Aorta (tissue), 5 donors: ENCODE results near the gene KLHL25. TPM values are rescaled to one million over a fixed set of nuclear protein-coding genes. Genes with fewer than 3 reads are reported as not detected.
"Not testable (repeated sequence)": the region's sequence is repeated elsewhere in the genome, so short reads cannot be mapped to it uniquely, and the experiment has no call there.

Source experiments
- ATAC-seq: fragments of 200-7000 bp; cut with Tn5 transposase; one replicate; pipeline ENCODE4 v1.9.1; 2022; ENCODE audit warnings: moderate library complexity; ENCODE audit not compliant: low FRiP score
- DNase-seq, 2 donors: peaks; one replicate each; pipeline ENCODE4 v3.0.0-alpha.2; 2020
- H3K27ac ChIP-seq, 2 donors: one replicate each; pipeline ENCODE4 v1.5.1; 2013; ENCODE audit warnings: low read length in 2 of 2, mild to moderate bottlenecking in 2 of 2, moderate library complexity in 2 of 2, control low read depth in 1 of 2, inconsistent platforms in 1 of 2, low read depth in 1 of 2
- H3K27me3 ChIP-seq, 2 donors: one replicate each; pipeline ENCODE4 v1.6.1; 2013; ENCODE audit warnings: control low read depth in 1 of 2, low read length in 1 of 2, mild to moderate bottlenecking in 1 of 2, moderate library complexity in 1 of 2; ENCODE audit not compliant: insufficient read depth in 2 of 2, control insufficient read depth in 1 of 2
- H3K36me3 ChIP-seq, 2 donors: one replicate each; pipeline ENCODE4 v1.6.1; 2013; ENCODE audit warnings: control low read depth in 1 of 2, low read length in 1 of 2, mild to moderate bottlenecking in 1 of 2; ENCODE audit not compliant: insufficient read depth in 2 of 2, control insufficient read depth in 1 of 2
- H3K4me1 ChIP-seq, 2 donors: one replicate each; pipeline ENCODE4 v1.6.1; 2013; ENCODE audit warnings: low read length in 2 of 2, control low read depth in 1 of 2, mild to moderate bottlenecking in 1 of 2, moderate library complexity in 1 of 2; ENCODE audit not compliant: insufficient read depth in 2 of 2, control insufficient read depth in 1 of 2
- H3K4me3 ChIP-seq, 2 donors: one replicate each; pipeline ENCODE4 v1.5.1; 2013; ENCODE audit warnings: low read length in 2 of 2, control low read depth in 1 of 2, mild to moderate bottlenecking in 1 of 2
- H3K9me3 ChIP-seq: one replicate; pipeline ENCODE4 v1.6.1; 2013; ENCODE audit warnings: mild to moderate bottlenecking, low read length; ENCODE audit not compliant: control insufficient read depth
- WGBS, 2 donors: extraction: QIAGEN DNeasy Blood & Tissue Kit; methylation state at CpG; one replicate each; pipeline ENCODE4 v1.1.7; 2013; 5-methylcytosine and 5-hydroxymethylcytosine counted together
- intact Hi-C, 2 donors: fragments of 100-400 bp; cut with DNase I; formaldehyde crosslinking; loops; one replicate each; pipeline versions ENCODE4 v1.14.2 to v1.15.0; 2022
- polyA plus RNA-seq, 2 donors: library from polyadenylated mRNA; stranded (reverse); fragments of 200-250 nt; gene quantifications; one replicate each; pipeline ENCODE4 v1.2.3, GENCODE V29; 2013
- total RNA-seq, 2 donors: library from RNA; stranded (reverse); fragmentation: NEBNext Ultra II Directional; extraction: Animal tissue kit (Norgen Biotek cat#: 25700); gene quantifications; one replicate each; pipeline ENCODE4 v1.2.1, GENCODE V29; 2021
- donor health status: healthy with polysubstance abuse.
- donor health status: Bipolar disorder and iron deficiency.
- donor health status: DM: no; HTN: no; CAD: no.
- donor health status: DM: no; HTN: no; CAD: no.
- donor health status: DM: yes; HTN: yes; CAD: no.

Gene KLHL25
- total and polyA plus RNA-seq, 4 donors: 1.8 to 9.2 (median 5.6) TPM

DNA sequence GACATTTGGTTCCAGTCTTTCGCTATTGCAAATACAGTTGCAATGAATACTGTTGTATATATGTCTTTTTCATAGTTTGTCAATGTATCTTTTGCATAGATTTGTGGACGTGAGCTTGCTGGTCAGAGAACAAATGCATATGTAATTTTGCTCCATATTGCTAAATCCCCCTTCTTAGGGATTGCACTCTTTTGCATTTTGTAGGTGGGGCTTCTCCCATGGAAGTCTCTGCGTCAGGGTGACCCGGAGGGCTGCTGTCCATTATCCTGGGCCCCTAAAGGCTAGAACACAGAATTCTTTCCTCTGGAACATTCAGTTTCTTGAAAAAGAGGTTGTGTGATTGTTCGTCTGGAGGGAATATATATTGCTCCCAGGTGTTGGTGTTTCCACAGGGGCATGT is 25.2 kb upstream of the KLHL25 start:
- Histone ChIP-seq H3K27ac (no peak overlapping the region), H3K4me3 (no peak overlapping the region), H3K27me3 (no peaks in the 10 kb centered on the region), H3K36me3 (no peaks in the 10 kb centered on the region), H3K4me1 (no peaks in the 10 kb centered on the region), H3K9me3 (no peaks in the 10 kb centered on the region)
- 88 to 92% methylated on average over 5 of the region's 5 CpGs for WGBS, 2 donors
- intact Hi-C loops: no loop called here
- DNase-seq (no peak), ATAC-seq (no peak)

GRCh38 chr15:85813234-85813633 is 18.5 kb upstream of the KLHL25 start:
- H3K9me3 ChIP-seq: no peaks in the 10 kb centered on the region
- no peaks in the 10 kb centered on the region for H3K36me3 ChIP-seq
- no peak overlapping the region for H3K27ac ChIP-seq
- no peak overlapping the region for H3K4me3 ChIP-seq
- intact Hi-C loops: no loop called here
- ATAC-seq (no peak), DNase-seq (no peak)
- H3K27me3 ChIP-seq: no peaks in the 10 kb centered on the region
- no peaks in the 10 kb centered on the region for H3K4me1 ChIP-seq

DNA sequence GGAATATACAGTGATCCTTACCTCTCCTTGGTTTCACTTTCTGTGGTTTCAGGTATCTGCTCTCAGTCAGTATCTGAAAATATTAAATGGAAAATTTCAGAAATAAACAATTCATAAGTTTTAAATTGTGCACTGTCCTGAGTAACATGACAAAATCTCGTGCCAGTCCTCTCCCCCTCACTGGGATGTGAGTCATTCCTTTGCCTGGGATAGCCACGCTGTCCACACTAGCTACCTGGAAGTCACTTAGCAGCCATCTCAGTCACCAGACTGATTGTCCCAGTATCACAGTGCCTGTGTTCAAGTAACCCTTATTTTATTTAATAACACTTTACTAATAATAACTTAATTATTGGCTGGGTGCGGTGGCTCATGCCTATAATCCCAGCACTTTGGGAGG is 15.3 kb upstream of the KLHL25 start:
- no peak overlapping the region for H3K27ac ChIP-seq
- no peaks in the 10 kb centered on the region for H3K9me3 ChIP-seq
- no peaks in the 10 kb centered on the region for H3K27me3 ChIP-seq
- H3K4me1 ChIP-seq: no peaks in the 10 kb centered on the region
- intact Hi-C loops: no loop called here
- DNase-seq: no peak
- 74 to 83% methylated on average over 3 of the region's 3 CpGs for WGBS, 2 donors
- no peak for ATAC-seq
- H3K36me3 ChIP-seq: no peaks in the 10 kb centered on the region
- no peak overlapping the region for H3K4me3 ChIP-seq

GRCh38 chr15:85805420-85805819 is 10.7 kb upstream of the KLHL25 start:
- DNase-seq (no peak), ATAC-seq (no peak)
- Histone ChIP-seq H3K36me3 (no peaks in the 10 kb centered on the region), H3K27me3 (no peaks in the 10 kb centered on the region), H3K4me3 (no peak overlapping the region), H3K27ac (no peak overlapping the region), H3K9me3 (no peaks in the 10 kb centered on the region), H3K4me1 (no peaks in the 10 kb centered on the region)
- intact Hi-C loops: no loop called here
- 58 to 67% methylated on average over 3 of the region's 3 CpGs for WGBS, 2 donors

DNA sequence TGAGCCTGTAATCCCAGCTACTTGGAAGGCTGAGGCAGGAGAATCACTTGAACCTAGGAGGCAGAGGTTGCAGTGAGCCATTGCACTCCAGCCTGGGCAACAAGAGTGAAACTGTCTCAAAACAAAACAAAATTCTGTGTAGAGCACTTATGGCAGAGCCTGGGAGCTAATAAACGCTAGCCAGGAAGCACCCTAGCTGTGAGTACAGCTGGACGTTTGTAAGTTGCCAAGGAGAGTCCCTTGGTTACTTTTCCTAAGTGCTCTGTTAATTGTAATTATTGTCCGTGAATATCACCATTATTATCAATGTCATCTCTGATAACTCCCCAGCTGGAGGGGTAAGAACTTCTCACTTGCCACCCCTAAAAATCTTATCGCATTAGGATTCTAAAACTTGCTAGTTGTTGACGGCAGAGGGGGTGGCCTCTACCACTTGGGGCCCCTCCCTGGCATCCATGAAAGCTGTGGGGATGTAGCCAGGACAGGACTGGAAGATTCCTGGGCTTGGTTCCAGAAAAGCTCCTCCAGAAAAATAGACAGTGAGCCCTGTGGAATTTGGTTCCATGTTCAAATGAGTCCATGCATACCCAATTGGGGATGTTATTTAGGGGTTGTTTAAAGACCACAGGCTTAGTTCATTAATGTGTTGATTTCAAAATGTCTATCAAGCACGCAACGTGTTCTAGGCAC is 9.9 kb upstream of the KLHL25 start:
- intact Hi-C loops: no loop called here
- DNase-seq: peak in 1 of 2 donors; percentile 36
- Histone ChIP-seq H3K4me3 (no peak overlapping the region), H3K4me1 (no peaks in the 10 kb centered on the region), H3K27me3 (no peaks in the 10 kb centered on the region), H3K9me3 (no peaks in the 10 kb centered on the region), H3K27ac (no peak overlapping the region), H3K36me3 (no peaks in the 10 kb centered on the region)
- 74 to 79% methylated on average over 7 of the region's 7 CpGs for WGBS, 2 donors
- no peak for ATAC-seq

- H3K4me1 ChIP-seq, H3K27ac ChIP-seq, H3K36me3 ChIP-seq, intact Hi-C loops, H3K4me3 ChIP-seq, H3K9me3 ChIP-seq, H3K27me3 ChIP-seq, ATAC-seq: not testable (repeated sequence)
- peak; percentile 35 to 36 for DNase-seq
- WGBS, 2 donors: 89 to 93% methylated on average over 9 of the region's 9 CpGs
Measured at GRCh38 chr15:85802617-85803016, 7.9 kb upstream of the KLHL25 start.

GRCh38 chr15:85800478-85801123 is 5.9 kb upstream of the KLHL25 start:
- no peaks in the 10 kb centered on the region for H3K27me3 ChIP-seq
- DNase-seq (peak; percentile 49 to 69), ATAC-seq (no peak)
- no peak overlapping the region for H3K27ac ChIP-seq
- intact Hi-C loops: no loop called here
- WGBS, 2 donors: 86 to 88% methylated on average over 9 of the region's 9 CpGs
- no peak overlapping the region for H3K4me3 ChIP-seq
- no peaks in the 10 kb centered on the region for H3K36me3 ChIP-seq
- H3K9me3 ChIP-seq: no peaks in the 10 kb centered on the region
- H3K4me1 ChIP-seq: no peaks in the 10 kb centered on the region

GRCh38 chr15:85796371-85796770 is 1.6 kb upstream of the KLHL25 start:
- H3K36me3 ChIP-seq, H3K27me3 ChIP-seq, ATAC-seq, H3K9me3 ChIP-seq, H3K4me3 ChIP-seq, H3K27ac ChIP-seq, H3K4me1 ChIP-seq: not testable (repeated sequence)
- intact Hi-C loops: loop anchor here in 1 of 2 donors (5.0 kb wide), 1 partner anchor 44 kb away; no protein-coding TSS in a partner anchor
- 83 to 89% methylated on average over 7 of the region's 7 CpGs for WGBS, 2 donors
- peak in 1 of 2 donors; percentile 22 for DNase-seq
